Epidermal melanocyte (primary cell): Measurements from ENCODE around the gene CUTA.
A peak's percentile ranks its signal among the peaks of the same experiment; 100 is the strongest.

Experiments
- DNase-seq: peaks from one replicate; pipeline ENCODE4 v3.0.0; 2011; ENCODE audit warnings: low spot score; ENCODE audit not compliant: insufficient read length

The CUTA gene, protein sequence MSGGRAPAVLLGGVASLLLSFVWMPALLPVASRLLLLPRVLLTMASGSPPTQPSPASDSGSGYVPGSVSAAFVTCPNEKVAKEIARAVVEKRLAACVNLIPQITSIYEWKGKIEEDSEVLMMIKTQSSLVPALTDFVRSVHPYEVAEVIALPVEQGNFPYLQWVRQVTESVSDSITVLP

DNA sequence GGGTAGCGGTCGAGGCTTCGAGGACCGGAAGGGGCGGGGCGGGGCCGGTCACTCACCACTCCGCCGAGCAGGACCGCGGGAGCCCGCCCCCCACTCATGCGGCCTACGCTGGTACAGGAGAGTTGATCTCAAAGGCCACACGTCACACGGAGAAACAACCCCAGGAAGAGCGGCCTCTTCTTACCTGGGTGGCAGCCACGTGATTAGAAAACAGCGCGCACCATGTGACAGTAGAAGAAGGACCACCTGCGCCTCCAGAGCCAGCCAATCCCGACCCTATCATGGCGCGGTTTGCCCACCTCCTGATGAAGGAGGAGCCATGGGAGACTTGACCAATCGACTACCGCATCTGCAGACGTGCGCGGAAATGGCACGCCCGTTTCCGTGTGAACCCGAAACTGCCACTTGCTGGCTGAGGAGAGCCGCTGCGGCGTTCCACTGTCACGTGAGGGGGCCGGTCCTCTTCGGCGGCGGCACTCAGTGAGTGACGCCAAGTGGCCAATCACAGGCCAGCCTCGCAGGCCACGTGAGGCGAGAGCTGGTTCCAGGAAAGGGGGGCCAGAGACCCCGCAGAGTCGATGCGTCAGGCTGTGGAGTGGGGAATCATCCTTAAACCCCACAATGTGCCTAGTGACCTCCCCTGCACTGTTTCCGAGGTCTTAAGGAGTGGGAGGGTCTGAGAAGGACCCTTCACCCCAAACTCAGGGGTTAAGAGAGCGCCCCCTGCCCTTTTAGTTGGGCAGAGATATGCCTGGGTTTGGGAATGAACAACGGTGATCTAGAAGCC, at the start of gene CUTA:
Gene CUTA (minus strand): TSS at position 205 of the 787 bp plus-strand sequence. CDS start 107 bp downstream, at position 98.
- peak; percentile 95 for DNase-seq

- DNase-seq: no peak
Observed at GRCh38 chr6:33467091-33467490, 49.2 kb upstream of the CUTA start.

GRCh38 chr6:33466075-33466735, 48.3 kb upstream of the CUTA start:
- no peak for DNase-seq

DNA sequence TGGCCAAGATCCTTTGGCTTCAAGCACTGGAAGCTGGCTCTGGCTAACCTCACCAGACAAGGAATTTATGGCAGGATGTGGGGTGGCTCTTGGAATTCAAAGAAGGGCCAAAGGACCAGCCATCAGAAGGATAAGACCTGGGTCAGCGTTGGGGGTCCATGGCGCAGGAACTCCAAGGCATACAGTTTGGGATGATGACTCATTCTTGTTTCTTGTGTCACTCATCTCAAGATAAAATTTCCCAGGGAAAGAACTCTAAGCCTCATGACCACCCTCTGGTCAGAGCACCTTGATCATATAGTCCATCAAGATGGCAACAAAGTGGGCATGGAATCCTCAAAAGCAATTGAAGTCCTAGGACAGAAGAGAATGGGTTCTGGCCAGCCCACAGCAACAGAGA, 41.3 kb upstream of the CUTA start:
- no peak for DNase-seq

- DNase-seq: no peak
Observed at GRCh38 chr6:33458676-33459075, 40.8 kb upstream of the CUTA start.

DNA sequence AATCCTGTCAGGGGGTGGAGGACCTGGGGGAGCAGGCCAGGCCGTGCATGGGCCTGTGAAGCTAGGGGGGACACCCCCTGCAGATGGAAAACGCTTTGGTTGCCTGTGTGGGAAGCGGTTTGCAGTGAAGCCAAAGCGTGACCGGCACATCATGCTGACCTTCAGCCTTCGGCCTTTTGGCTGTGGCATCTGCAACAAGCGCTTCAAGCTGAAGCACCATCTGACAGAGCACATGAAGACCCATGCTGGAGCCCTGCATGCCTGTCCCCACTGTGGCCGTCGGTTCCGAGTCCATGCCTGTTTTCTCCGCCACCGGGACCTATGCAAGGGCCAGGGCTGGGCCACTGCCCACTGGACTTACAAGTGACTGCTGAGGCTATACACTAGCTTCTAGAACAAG, 38.2 kb upstream of the CUTA start:
- no peak for DNase-seq

GRCh38 chr6:33455051-33455450, 37.1 kb upstream of the CUTA start:
- DNase-seq: no peak

GRCh38 chr6:33454009-33454946, 36.4 kb upstream of the CUTA start, which contains the start of gene ZBTB9:
Gene ZBTB9 (plus strand): TSS chr6:33454576. CDS start chr6:33455101, 525 bp downstream.
- DNase-seq: peak; percentile 100

DNA sequence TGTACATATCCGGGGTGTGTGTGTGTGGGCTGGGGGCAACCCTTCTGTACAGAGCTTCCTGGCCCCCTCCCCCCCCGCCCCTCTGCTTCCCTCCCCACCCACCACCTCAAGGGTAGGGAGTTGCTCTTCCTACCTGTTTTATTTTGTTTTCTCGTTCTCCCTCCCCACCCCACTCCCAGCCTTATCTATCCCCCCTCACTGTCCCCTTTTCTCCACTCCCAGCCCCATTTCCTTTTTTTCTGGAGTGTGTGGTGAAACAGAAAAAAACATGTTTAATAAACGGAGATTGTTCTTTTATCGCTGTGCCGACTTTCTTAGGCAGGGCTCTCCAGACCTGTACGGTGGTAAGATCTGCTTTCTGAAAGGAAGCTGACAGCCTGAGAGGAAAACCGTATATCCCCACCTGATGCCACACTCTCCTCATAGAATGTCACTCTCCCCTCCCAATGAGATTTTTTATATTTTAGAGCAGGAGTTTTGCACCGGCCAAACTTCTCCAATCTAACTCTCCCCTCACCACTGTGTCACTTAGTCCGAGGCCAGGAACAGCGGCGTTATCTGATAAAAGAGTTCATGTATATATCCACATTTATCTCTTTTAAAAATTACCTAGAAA, 35.6 kb upstream of the CUTA start:
- DNase-seq: peak; percentile 23

GRCh38 chr6:33452496-33452895, 34.6 kb upstream of the CUTA start:
- DNase-seq: no peak

GRCh38 chr6:33451606-33452005, 33.7 kb upstream of the CUTA start:
- no peak for DNase-seq

- no peak for DNase-seq
Observed at GRCh38 chr6:33450434-33450833, 32.5 kb upstream of the CUTA start.

DNA sequence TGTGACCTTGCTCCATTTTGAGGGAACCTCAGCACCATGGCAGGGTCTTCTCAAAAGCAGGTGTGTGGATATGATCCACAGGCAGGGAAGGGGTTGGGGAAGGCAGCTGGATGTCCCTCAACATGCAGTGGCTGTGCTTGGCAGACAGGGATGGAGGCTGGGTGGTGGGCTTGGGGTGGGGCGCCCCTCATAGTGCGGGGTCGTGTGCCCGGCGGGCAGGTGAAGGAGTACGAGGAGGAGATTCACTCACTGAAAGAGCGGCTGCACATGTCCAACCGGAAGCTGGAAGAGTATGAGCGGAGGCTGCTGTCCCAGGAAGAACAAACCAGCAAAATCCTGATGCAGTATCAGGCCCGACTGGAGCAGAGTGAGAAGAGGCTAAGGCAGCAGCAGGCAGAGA, 28.4 kb upstream of the CUTA start:
- no peak for DNase-seq

DNA sequence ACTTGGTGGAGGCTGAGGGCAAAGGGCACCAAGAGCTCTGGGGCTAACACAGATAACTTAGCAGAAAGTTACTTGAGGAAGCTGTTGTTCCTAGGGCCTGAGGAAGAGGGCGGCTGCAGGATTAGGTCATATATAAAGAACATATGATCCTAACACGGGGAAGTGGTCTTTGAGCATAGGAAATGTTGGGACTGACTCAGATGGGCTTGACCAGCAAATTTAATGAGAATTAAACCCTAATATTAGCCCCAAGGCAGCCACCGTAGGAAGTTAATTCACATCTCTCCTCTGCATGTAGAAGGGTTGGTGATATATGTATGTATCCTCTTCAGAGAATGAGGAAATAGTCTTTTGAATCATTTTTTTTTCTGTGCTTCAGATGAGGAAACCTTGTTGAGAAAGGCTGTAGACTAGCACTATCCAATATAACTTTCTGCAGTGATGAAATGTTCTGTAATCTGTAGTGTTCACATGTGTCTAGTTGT, 27.3 kb upstream of the CUTA start:
- DNase-seq: no peak

DNA sequence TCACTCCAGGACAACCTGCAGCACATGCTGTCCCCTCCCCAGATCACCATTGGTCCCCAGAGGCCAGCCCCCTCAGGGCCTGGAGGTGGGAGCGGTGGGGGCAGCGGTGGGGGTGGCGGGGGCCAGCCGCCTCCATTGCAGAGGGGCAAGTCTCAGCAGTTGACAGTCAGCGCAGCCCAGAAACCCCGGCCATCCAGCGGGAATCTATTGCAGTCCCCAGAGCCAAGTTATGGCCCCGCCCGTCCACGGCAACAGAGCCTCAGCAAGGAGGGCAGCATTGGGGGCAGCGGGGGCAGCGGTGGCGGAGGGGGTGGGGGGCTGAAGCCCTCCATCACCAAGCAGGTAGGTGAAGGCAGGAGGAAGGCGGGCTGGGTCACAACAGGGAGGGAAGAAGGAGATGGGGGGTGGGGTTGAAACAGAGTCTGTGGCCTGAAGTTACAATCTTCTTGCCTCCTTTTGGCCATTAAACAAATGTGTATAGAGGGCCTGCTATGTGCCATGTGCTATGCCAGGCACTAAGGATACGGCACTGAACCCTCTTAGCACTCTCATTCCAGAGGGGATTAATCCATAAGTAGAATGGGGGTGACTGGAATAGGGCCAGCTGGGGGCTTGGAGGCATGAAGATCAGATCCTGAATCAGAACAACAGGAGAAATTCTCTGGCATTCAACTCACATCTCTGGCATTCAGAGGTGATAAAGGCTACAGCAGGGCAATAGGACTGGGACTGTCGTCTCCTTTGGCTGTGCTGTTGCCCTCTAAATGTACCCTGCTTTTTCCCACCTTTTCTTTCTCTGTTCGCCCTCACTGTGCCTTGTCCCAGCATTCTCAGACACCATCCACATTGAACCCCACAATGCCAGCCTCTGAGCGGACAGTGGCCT, 26.0 kb upstream of the CUTA start:
- DNase-seq: no peak

DNA sequence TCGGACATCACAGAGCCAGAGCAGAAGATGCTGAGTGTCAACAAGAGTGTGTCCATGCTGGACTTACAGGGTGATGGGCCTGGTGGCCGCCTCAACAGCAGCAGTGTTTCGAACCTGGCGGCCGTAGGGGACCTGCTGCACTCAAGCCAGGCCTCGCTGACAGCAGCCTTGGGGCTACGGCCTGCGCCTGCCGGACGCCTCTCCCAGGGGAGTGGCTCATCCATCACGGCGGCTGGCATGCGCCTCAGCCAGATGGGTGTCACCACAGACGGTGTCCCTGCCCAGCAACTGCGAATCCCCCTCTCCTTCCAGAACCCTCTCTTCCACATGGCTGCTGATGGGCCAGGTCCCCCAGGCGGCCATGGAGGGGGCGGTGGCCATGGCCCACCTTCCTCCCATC, 25.1 kb upstream of the CUTA start:
- DNase-seq: no peak

- no peak for DNase-seq
Observed at GRCh38 chr6:33442283-33442682, 24.4 kb upstream of the CUTA start.

GRCh38 chr6:33441457-33441856, 23.6 kb upstream of the CUTA start:
- DNase-seq: no peak

GRCh38 chr6:33440649-33441309, 22.9 kb upstream of the CUTA start:
- no peak for DNase-seq
